AG10803 (cell line): ENCODE results near the gene KRT16.
"Not testable (repeated sequence)": the region's sequence is repeated elsewhere in the genome, so short reads cannot be mapped to it uniquely, and the experiment has no call there.

ENCODE experiments used
- DNase-seq: peaks from one replicate; pipeline ENCODE4 v3.0.0; 2010; ENCODE audit warnings: low read depth
- H3K4me3 ChIP-seq: 2 replicates; pipeline ENCODE4 v1.5.1; 2011; ENCODE audit warnings: mild to moderate bottlenecking, low read length, control low read depth
- CTCF ChIP-seq: conservative IDR thresholded peaks from 2 replicates; pipeline ENCODE4 v1.5.1; 2011; ENCODE audit warnings: mild to moderate bottlenecking, low read length, control low read depth, inconsistent platforms

The KRT16 gene

DNA sequence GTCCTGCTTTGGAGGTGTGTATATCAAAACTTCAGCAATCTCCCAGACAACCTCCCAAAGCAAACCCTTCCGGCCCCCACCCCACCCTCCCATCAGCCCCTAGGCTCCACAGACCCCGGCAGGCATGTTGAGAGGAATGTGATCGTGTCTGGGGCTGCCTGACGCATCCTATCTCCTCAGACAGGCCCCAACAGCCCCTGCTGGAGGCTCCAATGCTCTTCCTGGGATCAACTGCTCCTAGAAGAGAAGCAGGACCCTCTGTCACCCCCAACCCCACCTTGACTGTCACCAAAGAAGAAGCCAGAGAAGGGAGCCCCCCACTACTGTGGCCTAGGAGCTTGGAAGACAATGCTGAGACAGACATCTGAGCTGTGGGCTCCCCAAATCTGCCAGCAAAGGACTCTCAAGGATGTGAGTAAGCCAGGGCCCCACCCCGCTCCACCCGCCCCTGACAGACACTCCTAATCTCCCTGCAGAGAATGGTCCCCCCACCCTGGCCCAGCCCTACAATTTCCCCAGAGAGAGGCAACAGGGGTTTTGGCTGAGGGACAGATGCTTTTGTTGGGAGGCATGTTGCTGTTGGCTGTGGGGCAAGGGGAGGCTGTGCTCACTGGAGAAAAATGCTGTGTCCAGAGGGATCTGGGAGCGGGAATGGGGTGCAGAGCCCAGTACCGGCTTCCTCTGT, 24.3 kb downstream of the KRT16 start:
- TF ChIP-seq CTCF: no peak
- no peak for DNase-seq

DNA sequence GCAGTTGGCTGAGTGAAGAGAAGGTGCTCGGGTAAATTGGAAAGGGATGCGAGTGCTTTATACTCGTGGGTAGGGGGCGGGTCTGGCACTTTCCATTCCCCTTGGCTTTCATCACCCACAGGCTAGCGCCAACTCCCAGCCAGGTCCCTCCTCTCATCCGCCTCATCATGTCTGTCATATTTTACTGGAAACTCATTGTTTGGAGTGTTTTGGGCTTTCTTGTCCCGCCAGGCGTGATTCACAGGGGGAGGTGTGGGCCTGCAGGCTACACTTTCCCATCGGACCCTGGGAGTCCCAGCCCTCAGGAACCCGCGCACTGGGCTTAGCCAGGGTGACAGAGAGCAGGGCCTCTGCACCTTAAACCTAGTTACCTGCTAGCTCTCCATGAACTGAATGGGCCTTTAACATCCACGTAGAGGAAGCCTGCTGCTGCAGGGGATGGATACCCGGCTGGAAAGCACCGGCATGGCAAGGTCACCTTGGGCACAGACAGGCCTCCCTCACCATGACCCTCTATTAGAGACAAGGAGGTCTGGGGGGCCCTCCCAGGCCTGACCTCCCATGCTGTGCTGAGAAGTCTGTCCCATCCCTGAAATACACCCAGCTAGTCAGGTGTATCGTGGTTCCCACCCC, 25.6 kb downstream of the KRT16 start, which contains the start of gene KRT14:
Gene KRT14 (minus strand): TSS at position 33 of the 633 bp plus-strand sequence. CDS start 61 bp downstream, outside the sequence.
- no peak for TF ChIP-seq CTCF
- H3K4me3 ChIP-seq: no peak within 1 kb of the TSS

More for the DNA sequence above, 24.3 kb downstream of the KRT16 start:
- H3K4me3 ChIP-seq: no peak overlapping the region

DNA sequence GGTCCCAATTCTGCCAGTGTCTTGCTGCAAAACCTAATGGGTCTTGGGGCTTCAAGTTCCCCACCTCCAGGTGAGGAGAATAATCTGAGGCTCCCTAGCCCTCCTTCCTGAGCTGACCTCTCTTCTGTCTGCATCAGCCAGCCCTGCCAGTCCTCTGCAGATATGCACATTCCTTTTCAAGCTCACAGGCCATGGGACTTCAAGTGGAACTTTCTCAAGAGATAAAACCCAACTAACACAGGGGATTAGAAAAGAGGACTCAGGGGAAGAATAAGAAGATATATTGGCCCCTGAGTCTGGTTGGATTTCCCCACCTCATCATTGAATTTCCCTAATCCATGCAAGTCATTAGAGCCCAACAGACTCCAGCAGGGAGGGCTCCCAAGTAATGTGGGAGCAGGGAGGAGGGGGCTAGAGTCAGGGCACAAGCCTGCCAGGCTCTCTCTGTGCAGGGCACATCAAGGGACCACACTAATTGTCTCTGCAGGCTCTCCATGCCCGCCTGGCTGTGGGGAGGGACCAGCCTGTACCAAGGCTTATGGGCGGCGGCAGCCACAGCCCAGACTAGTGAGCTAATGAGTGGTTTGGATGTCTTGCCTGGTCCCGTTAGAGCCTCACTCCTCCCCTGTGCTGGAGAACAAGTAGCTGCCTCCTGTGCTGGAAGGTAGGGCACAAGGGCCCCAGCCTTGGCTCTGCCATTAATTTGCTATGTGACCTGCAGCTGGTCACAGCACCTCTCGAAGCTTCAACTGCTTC, 27.1 kb downstream of the KRT16 start:
- H3K4me3 ChIP-seq: no peak overlapping the region
- DNase-seq: no peak
- TF ChIP-seq CTCF: no peak

More for the DNA sequence above, 25.6 kb downstream of the KRT16 start, which contains the start of gene KRT14:
- no peak for DNase-seq

- not testable (repeated sequence) for H3K4me3 ChIP-seq, DNase-seq
Measured at GRCh38 chr17:41584331-41584927, 28.1 kb downstream of the KRT16 start.

- no peak overlapping the region for H3K4me3 ChIP-seq
- no peak for DNase-seq
- no peak for TF ChIP-seq CTCF
Measured at GRCh38 chr17:41583137-41584127, 29.1 kb downstream of the KRT16 start.

GRCh38 chr17:41582061-41582968, 30.3 kb downstream of the KRT16 start:
- not testable (repeated sequence) for DNase-seq, H3K4me3 ChIP-seq
